ENCODE results near the gene SPECC1. TPM values are rescaled to one million over a fixed set of nuclear protein-coding genes. Genes with fewer than 3 reads are reported as not detected.

SPECC1 gene
- total and polyA plus RNA-seq, 2 donors (not counting 3 experiments of a cell fraction or from before 2014, with no cell fraction given): 5.3 to 20.4 TPM

DNA sequence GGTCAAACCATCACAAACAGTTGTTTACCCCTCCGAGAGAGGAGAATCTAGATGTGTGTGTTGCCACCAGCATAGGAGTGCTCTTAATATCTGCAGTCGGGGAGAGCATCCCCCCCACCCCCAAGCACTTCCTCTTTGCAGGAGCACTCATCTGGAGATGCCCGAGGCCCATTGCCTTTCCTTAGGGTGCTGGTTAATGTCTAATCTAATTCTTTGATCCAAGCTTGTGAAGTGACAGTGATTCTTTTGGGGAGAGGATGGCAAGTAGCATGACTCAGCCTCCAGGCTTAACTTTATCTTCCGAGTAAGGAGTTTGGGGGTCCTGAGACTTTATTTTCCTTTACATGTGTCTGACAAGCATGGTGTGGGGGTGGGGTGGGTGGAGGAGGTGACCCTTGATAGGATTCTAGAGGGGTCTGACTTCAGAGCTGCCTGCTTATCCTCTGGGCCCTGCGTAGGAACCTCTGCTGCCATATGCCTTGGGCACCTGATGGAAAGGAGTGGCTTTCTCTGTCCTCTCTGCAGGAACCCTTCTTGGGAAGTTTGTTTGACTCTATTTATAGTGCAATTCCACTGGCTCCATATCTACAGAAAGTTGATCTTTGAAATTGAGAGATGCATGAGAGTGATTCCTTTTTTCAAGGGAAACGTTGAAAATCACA lies 207.1 kb downstream of the SPECC1 start:
- FAIRE-seq: no peak
- Histone ChIP-seq H3K9me3 (replicated peaks; ENCODE audit: control insufficient read depth, insufficient read depth, low read length) (no peaks in the 10 kb centered on the region), H3K79me2 (ENCODE audit: control insufficient read depth, insufficient read depth, low read length) (no peaks in the 10 kb centered on the region), H3K4me2 (ENCODE audit: insufficient read depth, low read length) (no peak overlapping the region), H3K9me1 (replicated peaks; ENCODE audit: control insufficient read depth, extremely low read depth, insufficient read depth, low read length) (no peaks in the 10 kb centered on the region), H3K4me1 (ENCODE audit: control insufficient read depth, extremely low read depth, insufficient read depth, low read length) (no peaks in the 10 kb centered on the region), H3K27me3 (ENCODE audit: control insufficient read depth in 2 of 2, insufficient read depth in 2 of 2, low read length in 2 of 2) (no peaks in the 10 kb centered on the region), H3K27ac (ENCODE audit: insufficient read depth, low read depth, low read length) (no peak overlapping the region), H3K36me3 (ENCODE audit: control insufficient read depth in 2 of 2, extremely low read depth in 1 of 2, insufficient read depth in 2 of 2, low read length in 2 of 2) (no peaks in the 10 kb centered on the region), H2AFZ (ENCODE audit: low read depth, low read length) (no peak overlapping the region), H4K20me1 (replicated peaks; ENCODE audit: control insufficient read depth, extremely low read depth, insufficient read depth, low read length) (no peaks in the 10 kb centered on the region), H3K9ac (replicated peaks; ENCODE audit: extremely low read depth, insufficient read depth, low read length) (no peak overlapping the region), H3K4me3 (replicated peaks in 1 of 3; ENCODE audit: insufficient read depth in 1 of 3, low read depth in 1 of 3, low read length in 3 of 3) (no peak overlapping the region)
- POLR2A ChIA-PET: no interaction called here
- intact Hi-C loops (cut with micrococcal nuclease): no loop called here
- CTCF ChIA-PET: interaction anchor here (1.2 to 2.2 kb wide), 3 partner anchors 10 to 11 kb away, joined by 3 to 6 read pairs (median 3); no protein-coding TSS in a partner anchor
- dilution Hi-C loops (cut with MboI; ENCODE audit: extremely low pct_ligation_motif_present, low sequenced_read_pairs): no loop called here
- TF ChIP-seq, protein P1, sequence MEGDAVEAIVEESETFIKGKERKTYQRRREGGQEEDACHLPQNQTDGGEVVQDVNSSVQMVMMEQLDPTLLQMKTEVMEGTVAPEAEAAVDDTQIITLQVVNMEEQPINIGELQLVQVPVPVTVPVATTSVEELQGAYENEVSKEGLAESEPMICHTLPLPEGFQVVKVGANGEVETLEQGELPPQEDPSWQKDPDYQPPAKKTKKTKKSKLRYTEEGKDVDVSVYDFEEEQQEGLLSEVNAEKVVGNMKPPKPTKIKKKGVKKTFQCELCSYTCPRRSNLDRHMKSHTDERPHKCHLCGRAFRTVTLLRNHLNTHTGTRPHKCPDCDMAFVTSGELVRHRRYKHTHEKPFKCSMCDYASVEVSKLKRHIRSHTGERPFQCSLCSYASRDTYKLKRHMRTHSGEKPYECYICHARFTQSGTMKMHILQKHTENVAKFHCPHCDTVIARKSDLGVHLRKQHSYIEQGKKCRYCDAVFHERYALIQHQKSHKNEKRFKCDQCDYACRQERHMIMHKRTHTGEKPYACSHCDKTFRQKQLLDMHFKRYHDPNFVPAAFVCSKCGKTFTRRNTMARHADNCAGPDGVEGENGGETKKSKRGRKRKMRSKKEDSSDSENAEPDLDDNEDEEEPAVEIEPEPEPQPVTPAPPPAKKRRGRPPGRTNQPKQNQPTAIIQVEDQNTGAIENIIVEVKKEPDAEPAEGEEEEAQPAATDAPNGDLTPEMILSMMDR (IDR thresholded peaks at IDR 0.05; ENCODE audit: extremely low read depth in 1 of 2, insufficient read depth in 1 of 2, low read depth in 1 of 2, low read length in 2 of 2): no peak
- TF ChIP-seq, protein P2, sequence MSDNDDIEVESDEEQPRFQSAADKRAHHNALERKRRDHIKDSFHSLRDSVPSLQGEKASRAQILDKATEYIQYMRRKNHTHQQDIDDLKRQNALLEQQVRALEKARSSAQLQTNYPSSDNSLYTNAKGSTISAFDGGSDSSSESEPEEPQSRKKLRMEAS (IDR thresholded peaks at IDR 0.05; ENCODE audit: insufficient read depth, insufficient read length): no peak
- TF ChIP-seq POLR2A (IDR thresholded peaks at IDR 0.05; ENCODE audit: low read depth, low read length): no peak
- no peak for TF ChIP-seq POLR2AphosphoS5 (IDR thresholded peaks at IDR 0.05; ENCODE audit: insufficient read depth, low read depth, low read length)
- TF ChIP-seq GATA2 (IDR thresholded peaks at IDR 0.05; ENCODE audit: insufficient read depth, insufficient read length, low read depth, low read length): no peak
- no peak for TF ChIP-seq JUN (IDR thresholded peaks at IDR 0.05; ENCODE audit: borderline replicate concordance, insufficient read depth, insufficient read length, low read depth)
- no peak for TF ChIP-seq FOS (IDR thresholded peaks at IDR 0.05; ENCODE audit: borderline replicate concordance, insufficient read depth, low read length)
- TF ChIP-seq EZH2 (IDR thresholded peaks at IDR 0.05; ENCODE audit: borderline replicate concordance, low read depth, low read length, severe bottlenecking): no peak
- TF ChIP-seq MYC (IDR thresholded peaks at IDR 0.05; ENCODE audit: low read depth, low read length): no peak
- no peak for DNase-seq (ENCODE audit: low read depth, low spot score)
- no TSS peak for BruUV-seq (replicated peaks)
